GM19467 (cell line): ENCODE data around the gene PGBD5.
"Not testable (repeated sequence)": the region's sequence is repeated elsewhere in the genome, so short reads cannot be mapped to it uniquely, and the experiment has no call there.

ENCODE experiments used
- ATAC-seq: cut with Tn5 transposase; IDR thresholded peaks from one replicate; pipeline ENCODE4 v1.9.1; 2021; ENCODE audit warnings: mild to moderate bottlenecking, moderate library complexity; ENCODE audit not compliant: unreplicated experiment

PGBD5 gene

DNA sequence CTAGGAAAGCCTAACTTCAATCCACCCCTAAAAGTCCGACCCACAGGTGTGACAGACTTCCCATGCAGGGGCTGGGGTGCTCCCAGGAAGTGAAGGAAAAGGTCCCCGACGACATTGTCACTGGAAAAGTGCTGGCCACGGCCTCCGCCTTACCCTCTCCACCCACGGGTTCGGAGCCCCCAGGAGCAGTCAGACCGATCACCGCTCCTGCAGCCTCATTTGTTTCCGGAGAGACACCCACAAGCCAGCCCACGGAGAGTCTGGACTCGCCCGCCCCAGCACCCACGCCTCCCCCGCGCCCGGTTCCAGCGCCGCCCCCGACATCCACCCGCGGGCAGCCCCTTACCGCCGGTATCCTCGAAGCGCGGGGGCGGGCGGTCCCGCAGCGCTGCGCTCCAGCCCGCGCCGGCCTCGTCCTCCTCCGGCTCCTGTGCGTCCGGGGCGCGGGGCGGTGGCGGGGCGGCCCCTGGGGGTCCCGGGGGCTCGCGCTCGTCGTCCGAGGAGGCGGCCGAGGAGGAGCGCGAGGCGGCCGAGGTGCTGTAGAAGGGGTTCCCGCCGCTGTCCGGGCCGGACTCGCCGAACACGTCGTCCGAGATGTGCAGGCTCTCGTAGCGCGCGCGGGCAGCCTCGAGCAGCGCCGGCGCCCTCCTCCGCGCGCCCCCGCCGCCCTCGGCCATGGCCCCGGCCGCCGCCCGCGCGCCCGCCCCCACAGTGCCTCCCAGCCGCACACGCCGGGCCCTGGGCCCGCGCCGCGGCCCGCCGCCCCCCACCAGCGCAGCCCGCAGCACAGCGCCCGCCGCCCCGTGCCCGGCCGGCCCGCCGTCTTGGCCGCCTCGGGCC lies 660 bp downstream of the PGBD5 start:
- ATAC-seq: no peak

DNA sequence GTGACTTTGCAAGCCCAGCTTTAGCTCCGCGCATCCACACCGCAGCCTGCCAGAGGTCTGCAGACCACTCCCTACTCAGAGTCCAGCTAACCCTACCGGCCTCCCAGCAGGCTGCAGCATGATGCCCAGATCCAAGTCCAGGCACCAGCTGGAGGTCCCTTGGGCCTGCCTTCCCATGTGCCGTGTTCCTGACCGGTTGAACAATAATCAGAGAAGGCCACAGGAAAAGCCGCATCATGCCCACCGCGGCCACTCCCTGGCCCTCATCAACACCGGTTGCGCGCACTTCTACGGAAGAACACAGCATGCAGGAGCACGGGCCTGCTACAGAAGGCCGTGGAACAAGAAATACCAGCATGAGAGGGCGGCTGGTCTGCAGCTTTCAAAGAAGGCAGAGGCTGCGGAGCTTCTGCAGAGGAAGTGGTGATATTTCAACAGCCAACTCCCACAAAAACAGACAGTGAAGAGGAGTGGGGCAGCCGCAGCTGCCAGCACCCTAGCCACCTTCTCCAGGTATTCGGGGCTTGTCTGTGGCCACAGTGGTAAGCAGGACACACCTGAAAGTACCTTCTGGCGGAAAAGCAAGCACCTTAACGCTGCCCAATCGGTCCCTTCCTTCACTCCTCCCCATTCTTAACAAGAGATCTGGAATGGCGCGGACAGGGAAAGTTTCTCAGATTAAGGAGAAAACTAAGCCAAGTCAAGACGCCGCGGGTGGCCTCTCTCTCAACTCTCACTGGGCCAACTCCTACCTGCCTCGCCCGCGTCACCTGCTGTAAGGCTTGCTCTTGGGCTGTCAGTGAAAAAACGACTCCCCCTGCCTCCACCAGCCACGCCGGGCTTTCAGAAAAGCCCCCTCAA lies 1.5 kb downstream of the PGBD5 start:
- ATAC-seq: no peak

DNA sequence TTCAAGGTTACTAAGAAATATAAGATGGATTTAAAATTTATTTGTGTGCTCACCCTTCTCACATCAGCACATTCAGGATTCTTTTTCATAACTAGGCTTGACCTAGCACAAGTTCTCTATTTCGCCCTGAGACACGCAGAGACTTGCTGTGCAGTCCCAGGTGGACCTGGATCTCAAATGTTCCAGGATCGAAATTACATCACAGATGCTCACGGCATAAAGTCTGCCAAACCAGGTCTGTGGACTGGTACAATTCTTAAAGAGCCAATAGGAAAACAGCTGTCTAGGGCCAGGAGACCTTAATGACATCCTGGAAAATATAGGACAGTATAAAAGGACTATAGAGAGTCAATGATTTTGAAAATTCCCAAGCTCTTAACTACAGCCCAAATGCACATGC lies 2.2 kb downstream of the PGBD5 start:
- no peak for ATAC-seq

DNA sequence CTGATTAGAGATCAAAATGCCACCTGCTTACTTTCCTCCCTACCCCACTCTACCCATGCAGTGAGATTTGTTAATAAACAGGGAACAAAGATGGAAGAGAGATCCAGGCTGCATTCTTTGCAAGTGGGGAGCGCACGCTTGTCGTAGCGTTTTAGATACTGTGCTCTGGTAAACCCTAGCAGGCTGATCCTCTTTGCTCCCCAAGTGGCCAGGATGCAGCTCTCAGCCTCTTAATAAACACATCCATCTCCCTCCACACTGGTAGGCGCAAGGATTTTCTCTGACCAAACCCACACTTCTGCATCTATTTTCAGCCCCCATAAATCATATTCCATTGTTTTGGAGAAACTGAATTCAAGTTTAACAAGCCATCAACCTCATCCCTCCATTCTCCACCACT lies 2.9 kb downstream of the PGBD5 start:
- ATAC-seq: no peak

DNA sequence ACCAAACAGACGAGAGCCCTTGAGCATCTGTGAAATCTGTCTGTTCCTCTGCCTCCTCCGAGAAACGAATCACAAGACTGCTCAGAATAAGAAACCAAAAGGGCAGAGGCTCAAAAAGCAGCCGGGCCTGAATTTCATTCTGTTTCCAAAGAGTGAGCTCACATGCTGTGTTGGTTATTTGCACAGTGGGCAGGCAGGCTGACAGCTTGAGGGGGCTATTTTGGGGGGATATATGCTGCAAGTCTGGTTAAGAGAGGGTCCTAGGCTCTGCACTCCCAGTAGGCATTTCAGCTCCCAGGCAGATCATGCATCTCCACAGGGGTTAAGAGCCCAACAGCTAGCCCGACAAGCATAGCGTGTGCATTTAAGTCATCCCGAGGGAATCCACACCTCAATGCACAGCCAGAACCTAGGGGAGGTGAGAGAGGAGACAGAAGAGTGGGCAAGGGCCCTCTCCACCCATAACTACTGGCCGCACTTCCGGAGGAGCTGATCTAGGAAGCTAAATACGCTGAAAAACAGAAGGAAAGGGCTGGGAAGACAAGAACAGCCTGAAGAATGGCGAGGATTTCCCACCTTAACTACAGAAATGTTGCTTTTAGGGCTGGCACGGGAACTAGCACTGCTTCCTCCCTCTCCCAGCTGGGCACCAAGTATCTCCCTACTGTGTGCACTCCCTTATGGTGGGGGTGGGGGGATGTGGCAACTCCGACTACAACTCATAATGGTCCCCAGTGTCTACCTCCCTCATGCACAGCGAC lies 3.7 kb downstream of the PGBD5 start:
- ATAC-seq: no peak

DNA sequence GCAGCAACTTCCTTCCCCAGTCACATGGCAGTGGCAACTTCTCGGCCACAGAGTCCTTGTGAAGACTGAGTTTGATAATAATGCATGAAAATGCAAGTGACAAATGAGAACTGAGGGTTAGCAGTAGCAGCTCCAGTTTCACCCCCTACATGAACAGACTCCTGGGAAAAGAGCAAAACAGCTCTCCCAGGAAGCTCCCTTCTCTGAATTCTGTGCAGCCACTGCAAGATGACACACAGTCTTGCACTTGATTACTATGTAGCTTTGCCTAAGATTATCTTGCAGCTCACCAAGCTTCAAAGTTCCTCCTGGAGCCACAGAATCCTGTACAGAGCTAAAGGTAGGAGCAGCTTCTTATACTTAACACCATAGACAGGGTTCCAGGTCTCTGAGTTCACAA lies 4.7 kb downstream of the PGBD5 start:
- no peak for ATAC-seq

DNA sequence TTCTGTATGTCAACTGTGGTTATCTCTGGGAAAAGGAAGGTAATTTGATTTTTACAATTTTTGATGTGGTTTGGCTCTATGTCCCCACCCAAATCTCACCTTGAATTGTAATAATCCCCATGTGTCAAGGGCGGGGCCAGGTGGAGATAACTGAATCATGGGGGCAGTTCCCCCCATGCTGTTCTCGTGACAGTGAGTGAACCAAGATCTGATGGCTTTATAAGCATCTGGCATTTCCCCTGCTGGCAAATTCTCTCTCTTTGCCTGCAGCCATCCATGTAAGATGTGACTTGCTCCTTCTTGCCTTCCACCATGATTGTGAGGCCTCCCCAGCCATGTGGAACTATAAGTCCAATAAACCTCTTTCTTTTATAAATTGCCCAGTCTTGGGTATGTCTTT lies 5.8 kb downstream of the PGBD5 start:
- ATAC-seq: not testable (repeated sequence)

DNA sequence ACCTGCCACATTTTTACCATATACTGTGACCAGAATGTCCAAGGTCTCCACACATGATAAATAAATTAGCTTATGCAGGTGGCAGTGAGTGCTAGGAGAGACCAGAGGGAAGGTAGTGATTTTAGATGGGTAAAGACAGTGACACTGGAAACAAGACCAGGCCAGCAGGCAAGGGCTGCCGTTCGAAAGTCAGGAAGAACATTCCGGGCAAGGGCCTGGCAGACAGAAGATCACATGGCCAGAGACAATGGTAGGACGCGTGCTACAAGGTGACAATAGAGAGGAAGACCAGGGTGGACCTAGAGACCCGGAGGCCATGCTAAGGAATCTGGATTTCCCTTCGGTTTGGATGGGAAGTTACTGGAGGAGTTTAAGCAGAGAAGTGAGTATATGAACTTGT lies 9.7 kb downstream of the PGBD5 start:
- no peak for ATAC-seq

DNA sequence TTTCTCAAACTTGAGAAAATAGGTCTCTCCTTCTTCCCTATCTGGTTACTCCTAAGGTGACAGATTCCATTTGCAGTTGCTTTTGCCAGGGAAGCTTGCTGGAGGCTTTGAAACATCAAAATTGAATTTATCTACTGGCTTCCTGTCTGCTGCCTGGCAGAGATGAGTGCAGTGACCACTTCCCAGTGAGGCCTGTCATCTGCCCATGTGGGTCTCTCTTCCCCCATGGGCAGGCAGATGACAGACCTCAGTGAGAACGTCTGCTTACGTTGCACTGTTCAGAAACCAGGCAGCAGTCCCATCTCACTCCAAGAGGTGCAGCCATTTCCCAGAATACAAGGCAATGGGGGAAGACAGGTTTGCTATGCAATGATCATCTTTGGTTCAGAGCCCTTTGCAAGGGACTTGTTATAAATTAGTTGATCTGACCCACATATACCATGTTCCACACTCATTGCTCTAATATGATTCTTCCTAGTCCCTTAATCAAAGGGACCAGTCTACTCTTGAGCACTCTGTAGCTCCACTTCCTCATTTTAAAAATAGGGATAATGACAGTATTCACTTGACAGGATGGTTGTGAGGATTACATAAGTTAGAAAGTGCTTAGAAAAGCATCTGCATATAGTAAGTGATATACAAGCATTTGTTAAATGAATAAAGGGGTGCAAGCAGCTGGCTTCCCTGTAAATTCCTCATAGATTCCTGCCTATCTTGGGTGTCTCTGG lies 10.6 kb downstream of the PGBD5 start:
- ATAC-seq: no peak

DNA sequence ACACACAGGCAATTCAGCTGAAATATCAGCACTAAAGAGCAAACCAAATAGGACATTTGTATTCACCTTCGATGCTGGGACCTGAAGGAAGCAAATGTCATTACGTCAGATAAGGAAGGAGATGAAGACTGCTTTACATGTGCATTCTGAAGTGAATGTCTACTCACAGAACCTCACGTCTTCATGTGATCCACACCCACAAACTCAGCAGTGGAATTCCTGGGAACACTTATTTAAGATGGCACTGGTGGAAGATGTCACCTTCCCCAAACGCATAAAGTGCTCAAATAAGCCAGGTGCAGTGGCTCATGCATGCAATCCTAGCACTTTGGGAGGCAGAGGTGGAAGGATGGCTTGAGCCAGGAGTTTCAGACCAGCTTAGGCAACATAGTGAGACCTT lies 11.4 kb downstream of the PGBD5 start:
- no peak for ATAC-seq

DNA sequence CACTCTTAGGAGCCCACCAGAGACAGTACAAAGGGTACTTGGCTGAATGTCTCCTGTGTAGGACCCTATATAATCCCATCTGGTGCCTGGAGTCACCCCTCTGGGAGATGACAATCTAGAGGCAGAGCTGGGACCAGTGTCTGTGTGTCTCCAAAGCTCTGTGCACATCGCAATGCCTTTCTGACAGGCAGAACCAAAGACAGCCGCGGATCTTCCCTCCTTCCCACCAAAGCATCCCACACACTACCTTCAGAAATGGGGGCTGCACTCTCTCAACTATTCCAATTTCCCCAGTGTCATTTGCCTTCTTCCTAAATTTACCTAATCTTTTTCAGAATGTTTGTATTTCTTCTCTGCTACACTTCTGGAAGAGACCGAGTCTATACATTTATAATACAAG lies 12.0 kb downstream of the PGBD5 start:
- ATAC-seq: no peak

DNA sequence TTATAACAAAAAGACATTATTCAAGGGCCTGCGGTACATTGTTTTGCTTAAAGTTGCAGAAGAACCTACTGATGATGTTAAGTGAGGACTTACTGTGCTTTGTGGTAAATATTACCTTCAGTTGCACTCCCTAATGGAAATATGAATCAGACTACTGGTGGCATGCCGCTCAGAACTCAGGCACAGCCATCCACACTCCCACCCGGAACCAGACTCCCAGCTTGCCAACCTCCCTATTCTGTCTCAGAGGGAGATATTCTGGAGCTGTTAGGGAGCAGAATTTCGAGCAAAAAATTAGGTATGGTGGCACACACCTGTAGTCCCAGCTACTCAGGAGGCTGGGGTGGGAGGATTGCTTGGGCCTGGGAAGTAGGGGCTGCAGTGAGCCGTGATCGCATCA lies 13.1 kb downstream of the PGBD5 start:
- no peak for ATAC-seq

DNA sequence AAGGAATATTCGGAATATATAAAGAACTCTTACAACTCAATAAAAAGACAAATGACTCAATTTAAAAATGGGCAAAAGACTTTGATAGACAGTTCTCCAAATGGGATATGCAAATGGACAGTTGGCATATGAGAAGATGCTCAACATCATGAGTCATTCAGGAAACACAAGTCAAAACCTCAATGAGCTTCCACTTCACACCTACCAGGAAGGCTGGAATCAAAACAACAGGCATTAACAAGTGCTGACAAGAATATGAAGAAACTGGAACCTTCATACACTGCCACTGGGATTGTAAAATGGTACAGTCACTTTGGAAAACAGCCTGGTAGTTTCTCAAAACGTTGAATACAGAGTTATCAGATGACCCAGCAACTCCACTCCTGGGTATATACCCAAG lies 17.2 kb downstream of the PGBD5 start:
- ATAC-seq: no peak

DNA sequence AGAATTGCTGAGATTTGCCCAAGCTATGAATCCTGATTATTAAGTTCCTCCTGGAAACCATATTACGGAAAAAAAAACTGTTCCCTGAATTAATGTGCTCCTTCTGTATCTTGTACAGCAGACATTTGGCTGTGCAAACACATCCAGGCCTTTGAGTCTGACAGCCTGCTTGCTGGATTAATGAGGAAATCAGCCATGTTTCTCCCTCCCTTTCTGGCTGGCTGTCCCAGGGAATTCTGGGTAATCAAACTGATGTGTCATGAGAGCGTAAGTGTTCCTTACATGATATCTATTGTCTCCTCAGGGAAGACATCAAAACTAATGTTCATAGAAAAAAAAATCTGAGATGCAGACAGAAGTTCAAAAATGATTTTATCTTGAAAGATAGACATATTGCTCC lies 18.8 kb downstream of the PGBD5 start:
- no peak for ATAC-seq

DNA sequence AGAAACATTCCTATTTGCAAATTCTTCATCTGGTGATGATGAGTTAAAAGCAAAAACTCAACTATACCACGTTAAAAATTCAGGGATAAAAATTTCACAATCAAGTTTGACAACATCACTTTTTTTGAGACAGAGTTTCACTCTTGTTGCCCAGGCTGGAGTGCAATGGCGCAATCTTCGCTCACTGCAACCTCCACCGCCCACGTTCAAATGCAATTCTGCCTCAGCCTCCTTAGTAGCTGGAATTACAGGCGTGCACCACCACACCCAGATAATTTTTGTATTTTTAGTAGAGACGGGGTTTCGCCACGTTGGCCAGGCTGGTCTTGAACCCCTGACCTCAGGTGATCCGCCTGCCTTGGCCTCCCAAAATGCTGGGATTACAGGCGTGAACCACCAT lies 19.4 kb downstream of the PGBD5 start:
- ATAC-seq: not testable (repeated sequence)

DNA sequence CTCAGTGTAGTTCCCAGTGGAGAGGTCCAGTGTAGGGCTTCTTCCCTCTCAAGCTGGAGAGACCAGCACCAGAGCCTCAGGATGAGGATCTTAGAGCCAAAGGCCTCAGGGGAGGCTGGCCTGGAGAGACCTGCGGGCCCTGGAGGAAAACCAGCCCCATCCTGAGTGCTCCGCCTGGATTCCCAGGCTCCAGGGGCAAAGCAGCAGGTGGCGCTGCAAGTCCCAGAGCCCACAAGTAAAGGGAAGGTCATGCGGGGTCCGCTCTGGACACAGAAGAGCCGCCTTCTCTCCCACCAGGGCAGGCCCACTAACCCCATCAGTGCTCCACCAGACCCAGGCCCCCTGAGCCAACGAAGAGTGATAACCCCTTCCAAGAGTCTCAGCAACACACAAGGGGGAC lies 22.7 kb downstream of the PGBD5 start:
- ATAC-seq: no peak

DNA sequence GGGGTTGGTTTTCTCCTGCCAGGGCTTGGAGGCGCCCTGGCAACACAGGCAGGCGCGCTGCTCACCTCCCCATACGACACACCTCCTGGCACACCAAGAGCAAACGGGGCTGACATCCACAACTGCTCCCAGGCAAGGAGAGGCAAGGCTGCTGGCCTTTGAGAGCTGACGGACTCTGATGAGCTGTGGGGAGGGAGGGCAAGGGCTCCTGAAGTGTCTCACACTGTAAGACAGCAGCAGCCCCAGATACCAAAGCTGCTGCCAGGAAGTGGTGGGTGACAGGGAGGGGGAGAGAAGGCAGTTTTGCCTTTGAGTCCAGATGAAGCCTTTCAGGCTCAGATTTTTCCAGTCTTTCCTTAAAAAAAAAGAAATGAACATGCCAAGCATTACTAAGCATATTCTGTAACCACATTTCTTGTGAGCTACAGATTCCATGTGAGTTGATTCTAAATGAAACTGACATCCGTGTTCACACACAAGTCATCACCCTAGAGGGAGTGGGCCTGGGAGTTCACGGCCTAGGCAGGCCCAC lies 24.3 kb downstream of the PGBD5 start:
- ATAC-seq: no peak

DNA sequence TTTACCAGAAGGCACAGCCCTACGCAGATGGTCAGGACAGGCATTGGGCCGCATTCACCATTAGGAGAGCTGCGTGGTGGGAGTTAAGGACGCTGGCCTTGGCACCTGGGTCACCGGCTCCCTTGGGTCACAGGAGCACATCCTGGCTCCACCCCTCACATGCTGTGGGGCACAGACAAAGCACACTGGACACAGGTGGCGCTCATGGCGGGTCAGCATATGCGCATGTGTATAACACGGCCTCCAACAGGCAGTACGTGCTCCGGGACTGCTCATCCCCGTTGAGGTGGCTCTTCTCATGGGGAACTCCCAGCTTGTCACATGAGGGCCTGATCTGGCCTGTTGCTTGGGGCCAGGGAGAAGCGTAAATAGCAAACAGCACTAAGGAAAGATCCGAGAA lies 25.0 kb downstream of the PGBD5 start:
- no peak for ATAC-seq

DNA sequence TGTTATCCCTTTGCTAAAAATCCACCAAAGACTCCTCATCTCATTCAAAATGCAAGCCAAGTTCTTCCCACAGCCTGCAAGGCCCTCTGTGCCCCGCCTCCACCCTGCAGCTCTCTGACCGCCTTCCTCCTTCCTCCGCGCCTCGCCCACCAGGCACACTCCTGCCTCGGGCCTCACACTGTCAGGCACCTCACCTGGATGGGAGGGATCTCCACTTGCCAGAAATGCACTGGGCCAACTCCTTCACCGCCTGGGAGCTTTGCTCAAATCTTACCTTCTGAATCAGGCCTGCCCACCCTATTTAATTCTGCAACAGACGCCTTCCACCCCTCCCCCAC lies 26.2 kb downstream of the PGBD5 start:
- ATAC-seq: no peak

DNA sequence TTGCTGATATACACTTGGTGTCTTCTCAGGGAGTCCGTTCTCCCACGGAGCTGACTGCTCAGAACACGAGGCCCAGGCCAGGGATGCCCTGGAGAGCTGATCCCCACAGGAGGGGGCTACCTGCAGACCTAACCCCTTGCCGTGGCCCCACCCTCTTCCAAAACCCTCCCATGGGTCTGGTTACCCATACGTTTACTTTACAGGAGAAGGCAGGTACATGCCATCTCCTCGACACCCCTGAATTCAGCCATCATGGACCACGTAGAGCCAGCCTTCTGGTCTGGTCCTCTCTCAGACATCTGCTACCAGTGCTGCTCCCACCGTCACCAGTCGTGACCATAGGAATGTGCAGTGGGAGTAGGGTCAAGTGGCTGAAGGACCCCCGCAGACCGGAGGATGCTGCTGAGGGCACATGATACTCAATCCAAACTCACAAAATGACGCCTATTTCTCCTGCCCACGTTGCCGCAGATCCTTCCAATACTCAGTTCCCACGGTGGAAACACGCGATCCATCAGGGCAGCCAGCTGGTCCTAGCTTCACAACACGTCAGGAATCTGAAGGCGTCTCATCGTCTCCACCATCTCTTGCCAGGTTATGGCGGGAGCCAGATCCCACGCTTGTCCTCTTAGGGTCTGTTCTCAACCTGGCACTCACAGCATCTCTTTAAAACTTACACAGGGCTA lies 26.7 kb downstream of the PGBD5 start:
- ATAC-seq: no peak
